CD8-positive, alpha-beta memory T cell (primary cell): ENCODE data around the gene IDH3A. TPM values are rescaled to one million over a fixed set of nuclear protein-coding genes. Genes with fewer than 3 reads are reported as not detected.

Source experiments
- polyA plus RNA-seq: library from polyadenylated mRNA; unstranded; fragments of 300-500 nt; fragmentation: Illumina TruSeq; gene quantifications from one replicate; pipeline ENCODE4 v1.2.3, GENCODE V29; 2021
- total RNA-seq, 2 experiments: library from RNA; stranded (reverse); gene quantifications; one replicate each; pipeline ENCODE4 v1.2.3, GENCODE V29; 2021

Gene IDH3A
- total and polyA plus RNA-seq, 3 experiments from 2014 or later = 44.3 to 151 (median 134) TPM

Other genes with a start within 250 kb of the IDH3A start
- gene TBC1D2B, start 71.7 kb upstream of the IDH3A start, total RNA-seq = 10 to 100 TPM; 40.1 to 41.1 TPM
- 26.4 TPM for gene TBC1D2B, start 71.7 kb upstream of the IDH3A start, polyA plus RNA-seq
- gene SH2D7, start 56.8 kb upstream of the IDH3A start, total RNA-seq = not detected
- gene SH2D7, start 56.8 kb upstream of the IDH3A start, polyA plus RNA-seq = not detected
- 1 to 10 TPM; 2.1 to 2.3 TPM for gene CIB2, start 17.9 kb upstream of the IDH3A start, total RNA-seq
- gene CIB2, start 17.9 kb upstream of the IDH3A start, polyA plus RNA-seq = 2.0 TPM
- gene ACSBG1, start 85.2 kb downstream of the IDH3A start, total RNA-seq = not detected
- 0.06 TPM for gene ACSBG1, start 85.2 kb downstream of the IDH3A start, polyA plus RNA-seq
- 10 to 100 TPM; 32.6 to 35.3 TPM for gene DNAJA4, start 115.2 kb downstream of the IDH3A start, total RNA-seq
- 12.3 TPM for gene DNAJA4, start 115.2 kb downstream of the IDH3A start, polyA plus RNA-seq
- 10 to 100 TPM; 60.2 to 62.9 TPM for gene SKIC8, start 150.2 kb downstream of the IDH3A start, total RNA-seq
- gene SKIC8, start 150.2 kb downstream of the IDH3A start, polyA plus RNA-seq = 82.5 TPM
- gene CRABP1, start 191.0 kb downstream of the IDH3A start, total RNA-seq = not detected
- gene CRABP1, start 191.0 kb downstream of the IDH3A start, polyA plus RNA-seq = not detected